Vagina (tissue), 2 donors: ENCODE results near the gene TRMT44.

Experiments
- POLR2A ChIP-seq, 2 donors: fragments of 450-650 bp; IDR thresholded peaks; one replicate each; pipeline ENCODE4 v1.6.1; 2017; ENCODE audit warnings: antibody characterized with exemption in 2 of 2, mild to moderate bottlenecking in 2 of 2, moderate library complexity in 2 of 2
- TF ChIP-seq, protein P1 (sequence below), 3 experiments: fragments of 450-650 bp in 2 of 3; fragments of 200-600 bp in 1 of 3; sonication (generic) in 1 of 3; IDR thresholded peaks; one replicate each; pipeline ENCODE4 v1.5.1; 2017 to 2019; ENCODE audit warnings: antibody characterized with exemption in 3 of 3, mild to moderate bottlenecking in 2 of 3, moderate library complexity in 2 of 3

DNA sequence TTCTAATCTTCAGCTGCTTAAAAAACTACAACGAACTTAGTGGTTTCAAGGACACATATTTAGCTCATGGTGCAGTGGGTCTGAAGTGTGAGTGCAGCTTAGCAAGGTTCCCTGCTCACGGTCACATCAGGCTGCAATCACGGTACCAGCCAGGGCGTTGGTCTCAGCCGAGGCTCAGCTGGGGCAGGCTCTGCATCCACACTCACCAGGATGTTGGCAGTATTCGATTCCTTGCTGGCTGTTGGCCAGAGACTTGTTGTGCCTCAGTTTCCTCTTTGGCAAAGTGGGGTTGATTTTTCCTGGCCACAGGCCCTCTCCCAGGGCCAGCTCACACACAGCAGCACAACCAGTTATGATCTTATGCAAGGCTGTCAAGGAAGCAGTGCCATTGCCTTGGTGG is 61.8 kb downstream of the TRMT44 start:
- TF ChIP-seq POLR2A (IDR thresholded peaks at IDR 0.05): no peak
- TF ChIP-seq, protein P1, sequence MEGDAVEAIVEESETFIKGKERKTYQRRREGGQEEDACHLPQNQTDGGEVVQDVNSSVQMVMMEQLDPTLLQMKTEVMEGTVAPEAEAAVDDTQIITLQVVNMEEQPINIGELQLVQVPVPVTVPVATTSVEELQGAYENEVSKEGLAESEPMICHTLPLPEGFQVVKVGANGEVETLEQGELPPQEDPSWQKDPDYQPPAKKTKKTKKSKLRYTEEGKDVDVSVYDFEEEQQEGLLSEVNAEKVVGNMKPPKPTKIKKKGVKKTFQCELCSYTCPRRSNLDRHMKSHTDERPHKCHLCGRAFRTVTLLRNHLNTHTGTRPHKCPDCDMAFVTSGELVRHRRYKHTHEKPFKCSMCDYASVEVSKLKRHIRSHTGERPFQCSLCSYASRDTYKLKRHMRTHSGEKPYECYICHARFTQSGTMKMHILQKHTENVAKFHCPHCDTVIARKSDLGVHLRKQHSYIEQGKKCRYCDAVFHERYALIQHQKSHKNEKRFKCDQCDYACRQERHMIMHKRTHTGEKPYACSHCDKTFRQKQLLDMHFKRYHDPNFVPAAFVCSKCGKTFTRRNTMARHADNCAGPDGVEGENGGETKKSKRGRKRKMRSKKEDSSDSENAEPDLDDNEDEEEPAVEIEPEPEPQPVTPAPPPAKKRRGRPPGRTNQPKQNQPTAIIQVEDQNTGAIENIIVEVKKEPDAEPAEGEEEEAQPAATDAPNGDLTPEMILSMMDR (IDR thresholded peaks at IDR 0.05): no peak
